PC-9 (cell line): ENCODE measurements around the gene EDEM1.

Source experiments
- EZH2 ChIP-seq: fragments of 200-600 bp; sonication (generic); IDR thresholded peaks from 2 replicates; pipeline ENCODE4 v1.8.0; 2017; ENCODE audit warnings: antibody characterized with exemption, low read depth
- TF ChIP-seq, protein P1 (sequence below): fragments of 200-600 bp; sonication (generic); conservative IDR thresholded peaks from 2 replicates; pipeline ENCODE4 v1.6.1; 2017; ENCODE audit warnings: mixed run types, antibody characterized with exemption, mild to moderate bottlenecking, moderate library complexity

DNA sequence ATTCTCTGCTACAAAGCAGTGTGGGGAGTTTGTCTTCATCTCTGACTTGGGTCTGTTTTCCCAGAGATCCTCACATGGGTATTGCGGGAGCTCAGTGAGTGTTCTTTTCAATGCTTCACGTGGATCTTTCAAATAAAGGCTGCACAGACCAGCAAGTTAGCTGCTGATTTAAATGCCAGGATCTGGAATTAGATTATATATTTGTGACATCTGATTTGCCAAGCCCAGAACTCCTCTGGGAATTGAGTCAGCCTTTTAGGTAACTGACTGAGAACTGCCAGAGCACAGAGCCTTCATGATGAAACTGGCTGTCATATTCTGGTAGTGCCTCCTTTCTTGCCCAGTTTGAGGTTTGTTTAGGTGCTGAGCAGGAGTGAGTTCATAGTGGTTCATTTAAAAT lies 14.7 kb downstream of the EDEM1 start:
- TF ChIP-seq, protein P1, sequence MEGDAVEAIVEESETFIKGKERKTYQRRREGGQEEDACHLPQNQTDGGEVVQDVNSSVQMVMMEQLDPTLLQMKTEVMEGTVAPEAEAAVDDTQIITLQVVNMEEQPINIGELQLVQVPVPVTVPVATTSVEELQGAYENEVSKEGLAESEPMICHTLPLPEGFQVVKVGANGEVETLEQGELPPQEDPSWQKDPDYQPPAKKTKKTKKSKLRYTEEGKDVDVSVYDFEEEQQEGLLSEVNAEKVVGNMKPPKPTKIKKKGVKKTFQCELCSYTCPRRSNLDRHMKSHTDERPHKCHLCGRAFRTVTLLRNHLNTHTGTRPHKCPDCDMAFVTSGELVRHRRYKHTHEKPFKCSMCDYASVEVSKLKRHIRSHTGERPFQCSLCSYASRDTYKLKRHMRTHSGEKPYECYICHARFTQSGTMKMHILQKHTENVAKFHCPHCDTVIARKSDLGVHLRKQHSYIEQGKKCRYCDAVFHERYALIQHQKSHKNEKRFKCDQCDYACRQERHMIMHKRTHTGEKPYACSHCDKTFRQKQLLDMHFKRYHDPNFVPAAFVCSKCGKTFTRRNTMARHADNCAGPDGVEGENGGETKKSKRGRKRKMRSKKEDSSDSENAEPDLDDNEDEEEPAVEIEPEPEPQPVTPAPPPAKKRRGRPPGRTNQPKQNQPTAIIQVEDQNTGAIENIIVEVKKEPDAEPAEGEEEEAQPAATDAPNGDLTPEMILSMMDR = no peak
- no peak for TF ChIP-seq EZH2
